ENCODE data around the gene GDF10.

Gene GDF10

DNA sequence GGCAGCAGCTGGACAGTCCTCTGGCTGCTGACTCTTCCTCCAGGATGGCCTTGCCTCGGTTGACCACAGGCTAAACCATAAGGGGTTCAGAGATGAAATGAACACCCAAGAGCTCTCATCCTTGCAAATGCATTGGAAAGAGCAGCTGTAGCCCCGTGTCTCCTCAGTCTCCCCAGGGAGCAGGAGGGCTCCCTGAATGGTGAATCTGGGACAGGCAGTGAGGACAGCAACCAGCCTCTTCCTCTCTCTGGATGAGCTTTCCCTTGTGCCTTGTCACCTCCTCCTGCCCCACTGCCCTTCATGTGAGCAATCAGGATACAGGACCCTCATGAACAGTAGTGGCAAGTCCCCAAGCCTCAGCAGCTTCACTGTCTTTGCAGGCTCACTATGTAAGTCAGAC lies 23.9 kb upstream of the GDF10 start:
- DNase-seq: no peak

DNA sequence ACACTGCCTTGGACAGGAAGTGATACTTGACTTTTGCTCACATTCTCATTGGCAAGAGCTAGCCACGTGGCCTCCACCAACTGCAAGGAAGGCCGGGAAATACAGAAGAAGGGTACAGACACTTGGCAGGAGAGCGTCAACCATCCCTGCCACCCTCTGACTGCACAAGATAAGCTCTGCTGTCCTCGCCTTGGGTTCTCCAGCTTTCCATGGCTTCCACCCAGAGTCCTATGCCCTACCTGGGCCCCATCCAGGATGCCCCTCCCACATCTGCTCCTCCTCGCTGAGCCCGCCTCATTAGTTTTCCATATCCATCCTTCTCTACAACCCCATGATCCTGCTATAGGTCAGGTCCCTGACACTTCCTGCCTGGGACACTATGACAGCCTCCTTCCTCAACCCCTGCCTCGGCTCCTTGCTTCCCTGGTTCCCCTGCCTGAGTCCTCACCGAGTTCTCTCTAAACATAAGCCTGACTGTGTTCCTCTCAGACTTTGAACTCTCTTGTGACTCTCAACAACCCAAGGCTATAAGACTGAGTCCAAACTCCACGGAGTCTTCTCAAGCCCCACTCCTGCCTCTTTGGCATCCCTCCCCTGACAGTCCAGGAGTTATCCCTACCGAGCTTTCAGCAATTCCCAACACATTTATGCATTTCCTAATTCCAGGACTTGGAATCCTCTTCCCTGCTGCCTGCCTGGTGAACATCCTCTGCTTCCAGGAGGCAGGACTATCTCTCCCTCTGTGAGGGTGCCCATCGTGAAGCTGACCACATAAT lies 23.2 kb upstream of the GDF10 start:
- DNase-seq: no peak

DNA sequence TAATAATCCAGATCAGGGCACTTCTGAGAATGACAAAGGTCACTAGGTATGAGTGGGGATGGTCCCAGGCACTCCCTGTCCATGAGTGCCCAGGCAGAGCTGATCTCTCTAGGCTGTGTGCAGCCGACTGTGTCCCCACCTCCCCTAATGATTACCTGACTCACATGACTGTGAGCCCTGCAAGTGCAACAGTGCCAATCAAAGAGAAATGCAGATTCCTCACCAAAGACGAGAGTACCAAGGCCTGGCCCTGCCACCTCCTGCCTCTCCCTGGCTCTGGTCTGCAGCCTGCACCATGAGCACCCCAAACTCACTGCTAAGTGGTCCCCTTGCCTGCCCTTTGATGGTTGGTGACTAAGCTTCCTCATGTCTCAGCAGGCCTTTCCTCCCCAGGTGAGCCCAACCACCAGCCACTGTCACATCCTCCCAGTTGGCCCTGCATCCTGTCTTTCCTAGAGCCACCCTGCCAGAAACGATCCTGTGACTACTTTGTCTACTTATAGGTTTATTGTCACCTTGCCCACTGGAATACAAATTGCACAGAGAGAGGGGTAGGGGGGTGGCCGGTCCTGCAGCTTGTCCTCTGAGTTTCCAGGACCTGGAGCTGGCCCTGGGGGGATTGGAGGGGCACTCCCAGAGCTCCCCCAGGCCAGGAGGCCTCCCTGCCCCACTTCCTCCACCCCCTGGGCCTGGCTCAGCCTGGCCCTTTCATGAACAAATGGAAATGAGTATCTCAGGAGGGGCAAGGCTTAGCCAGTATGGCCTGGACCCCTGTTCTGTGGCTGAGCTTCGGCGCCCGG lies 22.4 kb upstream of the GDF10 start:
- peak; percentile 50 for DNase-seq

DNA sequence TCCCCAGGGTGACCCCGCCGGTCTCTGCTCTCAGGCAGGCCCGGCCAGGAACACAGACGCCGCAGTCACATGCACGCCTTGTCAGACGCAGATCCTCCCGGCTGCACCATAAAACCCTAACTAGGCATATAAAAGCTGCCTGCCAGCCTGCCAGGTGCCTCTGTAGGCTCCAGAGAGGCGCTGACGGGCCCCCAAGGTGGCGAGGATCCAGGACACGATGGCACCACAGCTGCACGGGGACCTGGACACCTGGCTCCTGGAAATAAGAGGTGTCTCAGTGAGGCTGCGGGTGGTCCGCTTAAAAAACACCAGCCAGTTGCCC lies 21.9 kb upstream of the GDF10 start:
- DNase-seq: no peak

DNA sequence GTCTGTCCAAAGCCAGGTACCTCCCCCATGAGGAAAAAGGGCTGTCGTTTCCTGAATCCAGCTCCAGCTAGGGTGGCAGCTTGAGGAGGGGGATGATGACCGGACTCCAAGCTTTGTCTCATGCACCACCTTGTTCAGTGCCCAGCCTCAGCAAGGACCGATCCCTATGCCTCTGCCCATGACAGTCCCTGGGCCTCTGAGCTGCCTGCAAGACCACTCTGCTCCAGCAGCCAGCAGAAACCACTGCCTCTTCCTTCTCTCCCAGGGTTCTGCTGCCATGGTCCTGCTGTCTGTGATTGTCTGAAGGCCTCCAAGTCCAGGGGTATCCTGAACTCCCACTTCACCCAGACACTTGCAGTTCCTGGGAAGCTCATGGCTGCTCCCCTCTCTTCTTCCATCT lies 21.3 kb upstream of the GDF10 start:
- no peak for DNase-seq

DNA sequence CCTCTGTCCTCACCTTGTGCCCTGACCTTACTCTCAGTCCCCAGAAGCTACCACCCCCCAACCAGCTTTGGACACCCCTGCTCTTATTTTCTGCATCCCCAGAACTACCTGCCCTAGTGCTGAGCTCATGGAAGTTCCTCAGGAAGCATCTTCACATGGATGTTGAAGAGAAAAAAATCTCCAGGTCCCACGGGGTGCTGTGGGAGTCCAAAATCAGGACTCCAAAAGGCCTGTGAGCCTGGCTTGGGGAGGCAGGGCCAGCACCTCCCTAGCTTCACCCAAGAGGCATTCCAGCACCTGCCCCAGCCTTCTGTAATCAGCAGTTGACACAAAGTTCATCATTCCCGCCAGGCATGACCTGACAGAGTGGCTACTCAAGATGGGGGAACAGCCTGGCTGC lies 20.7 kb upstream of the GDF10 start:
- no peak for DNase-seq

DNA sequence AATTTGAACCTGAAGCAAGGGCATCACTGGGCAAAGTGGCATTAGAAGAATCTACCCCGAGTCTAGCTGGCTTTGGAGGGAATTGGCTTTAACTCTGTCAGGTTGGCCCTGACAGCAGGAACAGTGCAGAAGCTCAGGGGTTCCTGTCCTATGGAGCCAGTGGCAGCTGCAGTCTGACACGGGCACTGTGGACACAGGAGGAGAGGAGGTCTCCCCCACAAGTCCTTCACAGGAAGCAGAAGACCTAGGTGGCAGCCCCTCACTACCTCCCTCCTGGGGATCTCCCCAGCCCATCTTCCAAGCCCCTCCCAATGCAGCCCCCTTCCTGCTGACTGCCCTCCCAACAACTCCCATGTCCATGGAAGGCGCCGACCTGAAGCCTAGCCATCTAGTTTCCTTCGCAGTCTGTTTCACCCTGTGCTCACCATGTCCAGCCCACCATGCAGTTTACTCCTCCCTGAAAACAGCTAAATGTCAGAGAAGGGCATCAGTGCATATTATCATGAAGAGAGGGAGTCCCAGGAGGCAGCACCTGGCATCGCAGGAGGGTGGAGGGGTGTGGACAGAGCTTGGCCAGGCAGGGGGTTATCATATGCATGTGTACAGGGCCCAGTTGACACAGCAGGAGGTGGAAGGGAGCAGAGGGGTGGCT lies 17.9 kb upstream of the GDF10 start:
- no peak for DNase-seq

DNA sequence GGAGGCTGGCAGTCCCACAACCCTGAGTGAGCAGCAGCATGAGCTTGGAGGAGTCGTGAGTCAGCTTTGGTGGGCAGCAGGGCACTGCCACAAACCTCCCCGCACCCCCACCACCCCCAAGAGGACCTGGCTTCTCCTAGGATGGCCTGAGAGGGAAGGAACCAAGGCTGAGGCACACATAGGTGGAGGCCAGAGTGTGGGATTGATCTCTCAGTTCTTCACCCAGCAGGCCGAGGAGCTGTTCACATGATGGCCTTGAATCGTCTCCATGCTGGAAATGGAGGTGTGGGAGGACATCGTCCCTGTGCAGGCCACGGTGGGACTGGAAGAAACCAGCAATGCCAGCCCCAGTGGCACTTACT lies 17.4 kb upstream of the GDF10 start:
- DNase-seq: no peak

DNA sequence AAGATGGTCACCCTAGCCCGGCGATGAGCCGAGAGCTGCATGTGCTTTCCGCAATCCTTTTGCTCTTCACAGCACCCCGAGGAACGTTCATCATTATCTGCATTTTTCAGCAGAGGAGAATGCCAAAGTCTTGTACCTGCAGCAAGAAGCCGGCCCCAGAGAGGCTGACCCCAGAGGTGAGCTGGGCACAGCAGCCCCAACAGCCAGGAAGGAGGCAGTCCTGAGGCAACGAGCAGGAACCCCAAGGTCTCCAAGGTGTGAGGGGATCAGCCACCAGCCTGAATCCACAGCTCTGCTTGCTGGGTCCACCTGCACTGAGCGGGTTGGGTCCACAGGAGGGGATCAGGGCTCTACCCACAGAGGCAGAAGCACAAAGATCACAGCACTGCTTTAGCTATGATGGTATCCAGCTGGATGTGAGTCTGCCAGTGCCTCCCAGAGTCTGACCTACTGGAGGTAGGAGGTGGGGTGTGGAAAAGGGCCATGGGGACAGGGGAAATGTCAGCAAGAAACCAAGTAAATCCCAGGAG lies 16.8 kb upstream of the GDF10 start:
- DNase-seq: no peak

DNA sequence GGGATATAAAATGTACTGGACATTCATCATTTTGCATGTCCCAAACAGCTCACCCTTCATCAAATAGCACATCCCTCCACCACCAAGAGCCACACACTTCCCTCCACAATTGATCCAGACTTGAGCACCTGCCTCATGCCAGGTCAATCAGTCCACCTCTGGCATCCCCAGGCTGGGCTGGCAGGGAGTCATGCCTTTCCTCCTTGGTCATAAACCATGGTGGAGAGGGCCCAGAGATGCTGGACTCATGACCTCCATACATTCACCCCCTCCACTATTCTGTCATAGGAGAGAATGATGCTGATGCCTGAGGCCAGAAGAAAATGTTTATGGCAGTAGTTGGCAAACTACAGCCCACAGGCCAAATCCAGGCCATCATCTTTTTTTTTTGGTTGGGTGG lies 16.1 kb upstream of the GDF10 start:
- no peak for DNase-seq

DNA sequence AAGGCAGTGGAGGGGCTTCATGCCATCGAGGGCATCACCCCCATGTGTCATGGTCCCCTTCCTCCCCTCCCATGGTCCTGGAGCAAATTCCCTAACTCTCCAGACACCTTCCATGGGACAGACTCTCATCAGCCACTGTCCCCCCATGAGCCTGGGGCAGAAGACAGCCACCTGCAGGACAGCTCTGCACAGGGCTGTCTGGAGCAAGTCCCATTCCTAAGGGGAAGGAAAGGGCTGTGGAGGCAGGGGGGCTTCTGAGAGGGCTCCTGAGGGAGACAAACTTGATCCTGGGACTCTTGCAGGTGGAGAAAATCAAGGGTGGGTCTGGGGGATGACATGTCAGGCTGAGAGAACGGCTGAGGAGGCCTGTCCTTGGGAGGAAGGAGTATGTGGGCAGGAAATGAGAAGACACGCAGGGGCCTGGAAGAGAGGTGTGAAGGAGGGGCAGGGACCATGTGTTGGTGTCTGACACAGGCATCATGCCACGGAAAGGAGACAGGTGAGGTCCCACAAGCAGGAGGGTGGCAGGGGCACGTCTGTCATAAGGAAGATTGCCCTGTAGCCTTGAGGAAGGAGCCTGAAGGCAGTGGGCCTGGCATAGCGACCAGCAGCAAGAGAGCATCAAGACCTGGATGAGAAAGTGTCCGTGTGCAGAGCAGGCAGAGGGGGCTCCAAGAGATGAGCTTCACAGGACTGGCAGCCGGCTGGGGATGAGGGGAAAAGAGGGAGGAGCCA lies 14.4 kb upstream of the GDF10 start:
- no peak for DNase-seq

DNA sequence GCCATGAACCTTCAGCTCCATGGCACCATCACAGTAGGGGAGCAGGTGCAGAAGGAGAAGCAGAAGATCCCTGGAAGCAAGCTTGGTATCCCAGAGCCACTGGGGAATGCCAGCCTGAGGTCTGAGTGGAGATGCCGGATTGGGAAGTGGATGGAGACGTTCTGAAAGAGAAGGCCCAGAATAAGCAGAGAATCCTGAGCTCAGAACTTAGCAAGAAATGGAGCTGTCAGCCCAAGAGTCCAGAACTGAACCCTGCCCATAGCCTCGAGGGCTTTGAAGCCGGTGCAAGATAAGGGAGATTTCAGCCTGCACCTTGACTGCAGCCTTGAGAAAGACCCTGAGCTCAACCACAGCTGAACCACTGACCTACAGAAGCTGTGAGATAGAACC lies 13.9 kb upstream of the GDF10 start:
- DNase-seq: no peak

DNA sequence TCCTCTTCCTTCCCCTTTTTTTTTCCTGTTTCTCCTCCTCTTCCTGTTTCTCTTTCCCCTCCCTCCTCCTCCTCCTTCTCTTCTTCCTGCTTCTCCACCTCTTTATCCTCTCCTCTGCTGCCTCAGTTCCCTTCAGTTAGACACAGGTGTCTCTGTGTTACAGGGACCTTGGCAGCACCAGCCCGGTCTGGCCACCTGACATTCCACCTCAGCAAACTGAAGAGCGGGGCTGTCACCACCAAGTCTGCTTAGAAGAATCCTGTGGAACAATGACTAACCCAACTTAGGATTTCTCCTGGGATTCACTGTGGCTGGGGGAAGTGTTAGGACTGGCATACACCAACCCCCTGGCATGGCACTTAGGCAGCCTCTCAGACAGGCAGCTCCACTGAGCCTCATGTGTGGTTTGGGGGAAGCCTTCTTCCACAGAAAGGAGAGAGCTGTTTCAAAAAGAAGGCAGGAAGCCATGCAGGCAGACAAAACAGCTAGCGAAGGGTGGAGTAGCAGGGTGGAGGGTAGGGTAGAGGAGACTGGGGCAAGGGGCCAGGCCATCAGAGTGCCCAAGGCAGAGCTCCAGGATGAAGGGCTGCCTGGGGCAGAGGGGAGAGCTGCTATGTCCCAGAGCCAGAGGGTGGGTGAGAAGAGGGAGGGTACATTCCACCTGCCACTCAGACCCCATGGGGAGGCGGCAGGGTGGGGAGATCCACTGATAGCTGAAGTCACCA lies 13.2 kb upstream of the GDF10 start:
- no peak for DNase-seq

DNA sequence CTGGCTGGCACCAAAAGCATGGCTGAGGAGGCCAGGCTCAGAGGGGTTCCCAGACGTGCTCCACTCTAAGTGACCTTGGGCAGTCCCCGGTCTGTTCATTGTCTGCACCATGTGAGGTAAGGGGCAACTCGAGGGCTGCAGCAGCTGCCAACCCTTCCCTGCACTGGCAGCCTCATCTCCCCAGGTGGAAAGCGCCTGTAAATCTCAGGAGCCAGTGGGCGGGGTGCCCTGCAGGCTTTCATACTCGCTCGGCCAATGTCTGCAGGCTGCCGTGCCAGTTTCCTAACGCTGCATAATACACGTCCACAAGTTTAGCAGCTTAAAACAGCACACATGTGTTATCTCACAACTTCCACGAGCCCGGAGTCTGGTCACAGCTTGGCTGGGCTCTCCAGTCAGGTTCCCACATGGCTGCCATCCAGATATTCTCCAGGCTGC lies 12.6 kb upstream of the GDF10 start:
- no peak for DNase-seq

DNA sequence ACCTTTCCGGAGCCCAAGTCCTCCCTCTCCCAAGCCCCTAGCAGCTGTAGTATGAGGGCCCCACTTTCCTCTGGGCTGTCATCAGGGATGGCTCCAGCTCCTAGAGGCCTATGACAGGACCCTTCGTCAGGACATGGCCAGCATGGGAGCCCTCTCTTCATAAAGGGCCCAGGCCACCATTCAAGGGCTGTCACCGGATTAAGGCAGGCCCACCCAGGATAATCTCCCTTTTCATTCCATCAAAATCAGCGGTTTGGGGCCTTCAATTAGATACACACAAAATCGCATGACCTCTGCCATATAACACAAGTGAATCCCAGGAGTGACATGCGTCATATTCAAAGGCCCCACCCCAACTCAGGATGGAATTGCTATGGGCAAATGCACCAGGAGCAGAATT lies 12.2 kb upstream of the GDF10 start:
- DNase-seq: no peak

DNA sequence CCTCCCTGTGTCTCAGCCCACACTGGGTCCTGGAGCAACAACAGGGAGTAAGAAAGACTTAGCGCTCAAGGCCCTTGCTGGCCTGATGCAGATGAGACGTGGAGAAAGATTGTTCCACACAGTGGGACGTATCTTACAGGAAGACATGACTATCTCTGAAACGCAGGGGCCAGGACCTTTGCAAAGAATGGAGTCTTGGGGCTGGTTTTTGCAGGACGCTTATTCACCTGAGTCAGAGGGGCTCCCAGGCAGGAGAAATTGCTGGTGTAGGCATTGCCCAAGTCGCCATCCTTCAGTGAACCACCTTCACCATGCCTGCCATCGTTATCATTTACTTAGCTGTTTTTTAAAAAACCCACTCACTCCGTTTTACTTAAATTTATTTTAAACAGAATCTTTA lies 11.8 kb upstream of the GDF10 start:
- no peak for DNase-seq

DNA sequence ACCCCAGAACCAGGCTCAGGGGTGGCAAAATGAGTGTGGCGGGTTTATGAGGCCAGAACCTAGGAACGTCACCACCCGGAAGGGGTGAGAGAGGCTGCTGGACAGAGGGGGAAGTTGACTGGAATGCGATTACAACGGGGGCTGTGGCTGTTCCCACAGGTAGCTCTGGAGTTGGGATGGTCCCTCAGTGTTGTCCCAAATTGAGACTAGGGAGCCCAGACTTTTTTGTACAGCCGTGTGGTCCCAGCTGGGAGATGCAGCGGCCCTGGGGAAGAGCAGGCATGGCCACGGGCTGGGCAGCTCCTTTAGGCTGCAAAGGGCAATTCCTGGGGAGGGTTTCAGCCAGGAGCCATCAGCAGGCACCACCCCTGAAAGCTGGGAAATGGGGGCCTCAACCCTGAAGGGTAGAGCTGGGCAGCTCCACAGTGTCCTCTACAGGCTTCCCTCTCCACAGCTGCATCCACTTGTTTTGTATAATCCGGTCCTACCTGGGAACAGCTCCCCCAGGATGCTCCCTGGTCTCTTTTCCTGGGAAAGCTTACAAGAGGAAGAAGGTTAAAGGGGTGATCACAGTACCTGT lies 11.0 kb upstream of the GDF10 start:
- DNase-seq: no peak

DNA sequence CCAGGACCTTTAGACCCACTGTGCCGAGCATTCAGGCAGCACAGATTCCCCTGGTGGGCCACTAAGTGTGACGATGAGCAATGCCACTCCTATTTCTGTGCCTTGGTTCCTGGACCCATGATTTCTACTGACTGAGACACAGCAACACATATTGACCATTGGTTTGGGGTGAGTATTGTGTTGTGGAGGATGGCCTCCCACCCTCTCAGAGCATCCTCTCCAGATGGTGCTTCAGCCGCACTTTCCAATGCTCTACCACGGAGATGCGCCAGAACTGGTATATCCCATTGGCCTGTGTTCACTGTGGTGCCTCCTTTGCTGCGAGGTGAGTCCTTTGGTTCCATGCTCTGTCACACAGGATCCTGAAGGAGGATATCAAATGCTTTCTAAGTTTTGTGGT lies 10.1 kb upstream of the GDF10 start:
- DNase-seq: no peak

DNA sequence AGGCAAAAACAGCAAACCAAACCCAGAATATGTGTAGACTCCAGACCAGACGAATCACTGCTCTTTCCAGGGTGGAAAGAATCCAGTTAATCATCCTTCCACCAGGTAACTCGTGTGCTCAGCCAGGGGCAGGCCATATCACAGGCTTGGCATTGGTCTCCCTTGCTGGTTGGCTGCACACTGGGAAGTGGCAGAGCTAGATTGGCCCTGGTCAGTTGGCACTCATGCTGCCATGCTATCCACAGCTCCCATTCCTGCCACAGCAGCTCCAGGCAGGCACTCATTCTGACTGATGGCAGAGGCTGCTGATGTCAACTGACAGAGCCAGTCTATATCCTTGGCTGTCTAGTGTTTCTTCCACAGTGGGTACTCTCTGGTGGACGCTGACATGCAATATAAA lies 9.7 kb upstream of the GDF10 start:
- DNase-seq: no peak

DNA sequence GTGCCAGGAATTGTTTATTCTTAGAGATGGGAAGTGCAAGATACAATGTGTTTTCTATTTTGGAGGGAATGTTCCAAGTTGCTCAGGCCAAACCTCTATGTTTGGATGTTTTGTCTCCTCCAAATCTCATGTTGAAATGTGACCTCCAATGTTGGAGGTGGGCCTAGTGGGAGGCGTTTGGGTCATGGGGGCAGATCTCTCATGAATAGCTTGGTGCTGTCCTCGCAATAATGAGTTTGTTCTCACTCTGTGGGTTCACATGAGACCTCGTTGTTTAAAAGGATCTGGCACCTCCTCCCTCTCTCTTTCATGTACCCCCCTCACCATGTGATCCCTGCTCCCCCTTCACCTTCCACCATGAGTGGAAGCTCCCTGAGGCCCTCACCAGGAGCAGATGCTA lies 8.3 kb upstream of the GDF10 start:
- no peak for DNase-seq

DNA sequence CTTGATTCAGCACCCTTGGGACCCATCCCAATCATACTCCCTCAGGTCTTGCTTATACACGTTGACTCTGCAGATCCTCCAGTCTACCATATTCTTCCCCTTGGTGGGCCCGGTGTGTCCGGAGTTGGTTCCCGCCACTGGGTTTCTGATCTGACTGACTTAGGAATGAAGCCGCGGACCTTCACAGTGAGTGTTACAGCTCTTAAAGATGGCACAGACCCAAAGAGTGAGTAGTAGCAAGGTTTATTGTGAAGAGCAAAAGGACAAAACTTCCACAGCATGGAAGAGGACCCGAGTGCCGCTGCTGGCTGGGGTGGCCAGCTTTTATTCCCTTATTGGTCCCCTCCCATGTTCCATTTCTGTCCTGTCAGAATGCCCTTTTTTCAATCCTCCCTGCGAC lies 5.9 kb upstream of the GDF10 start:
- no peak for DNase-seq

DNA sequence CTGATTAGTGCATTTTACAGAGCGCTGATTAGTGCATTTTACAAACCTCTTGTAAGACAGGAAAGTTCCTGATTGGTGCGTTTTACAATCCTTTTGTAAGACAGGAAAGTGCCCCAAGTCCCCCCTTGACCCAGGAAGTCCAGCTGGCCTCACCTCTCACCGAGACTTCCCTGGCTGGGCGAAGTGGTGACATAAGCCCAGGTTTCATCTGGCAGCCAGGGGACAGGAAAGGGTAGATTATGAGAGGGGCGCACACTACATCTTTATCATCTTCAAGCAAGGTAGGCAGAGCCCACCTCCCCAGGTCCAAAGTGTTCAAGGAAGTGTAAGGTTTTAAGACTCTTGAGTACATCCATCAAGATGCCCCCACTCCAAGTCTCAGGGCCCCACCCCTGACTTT lies 5.5 kb upstream of the GDF10 start:
- DNase-seq: no peak
